HG02970 (cell line): ENCODE results near the gene MDFIC2.

ENCODE experiments used
- ATAC-seq: cut with Tn5 transposase; IDR thresholded peaks from one replicate; pipeline ENCODE4 v1.9.1; 2021; ENCODE audit warnings: mild to moderate bottlenecking, moderate library complexity, moderate number of reproducible peaks; ENCODE audit not compliant: unreplicated experiment, low FRiP score

The MDFIC2 gene

DNA sequence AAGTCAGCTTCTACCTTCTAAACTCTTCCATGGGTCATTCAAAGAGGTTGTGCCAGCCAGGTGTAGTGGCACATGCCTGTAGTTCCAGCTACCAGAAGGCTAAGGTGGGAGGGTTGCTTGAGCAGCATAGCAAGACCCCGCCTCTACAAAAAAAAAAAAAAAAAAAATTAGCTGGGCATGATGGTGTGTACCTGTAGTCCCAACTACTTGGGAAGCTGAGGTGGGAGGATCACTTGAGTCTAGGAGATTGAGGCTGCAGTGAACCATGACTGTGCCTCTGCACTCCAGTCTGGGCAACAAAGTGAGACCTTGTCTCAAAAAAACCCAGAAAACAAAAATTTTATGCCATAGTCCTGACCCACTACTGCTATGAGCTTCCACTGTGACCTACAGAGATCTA lies 126.8 kb downstream of the MDFIC2 start:
- no peak for ATAC-seq

GRCh38 chr3:70183781-70184504 lies 128.5 kb downstream of the MDFIC2 start:
- ATAC-seq: no peak

GRCh38 chr3:70182166-70182565 lies 130.3 kb downstream of the MDFIC2 start:
- ATAC-seq: no peak

DNA sequence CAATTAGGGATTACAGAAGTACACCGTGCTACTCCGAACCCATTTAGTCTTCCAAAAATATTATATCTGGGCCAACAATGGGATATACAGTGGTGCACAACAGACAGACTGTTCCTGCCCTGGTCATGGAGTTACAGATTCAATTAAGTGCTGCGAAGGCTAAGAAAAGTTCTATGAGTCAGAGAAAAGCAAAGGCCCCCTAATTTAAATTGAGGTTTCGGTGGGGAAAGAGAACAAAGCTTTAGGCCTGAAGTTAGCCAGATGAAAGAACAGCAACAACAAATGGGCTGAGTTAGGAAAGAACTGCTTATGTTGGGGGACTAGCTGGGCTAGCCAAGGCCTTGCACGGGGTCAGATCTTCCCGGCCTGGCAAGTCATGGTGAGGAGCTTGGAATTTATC lies 131.8 kb downstream of the MDFIC2 start:
- ATAC-seq: no peak

DNA sequence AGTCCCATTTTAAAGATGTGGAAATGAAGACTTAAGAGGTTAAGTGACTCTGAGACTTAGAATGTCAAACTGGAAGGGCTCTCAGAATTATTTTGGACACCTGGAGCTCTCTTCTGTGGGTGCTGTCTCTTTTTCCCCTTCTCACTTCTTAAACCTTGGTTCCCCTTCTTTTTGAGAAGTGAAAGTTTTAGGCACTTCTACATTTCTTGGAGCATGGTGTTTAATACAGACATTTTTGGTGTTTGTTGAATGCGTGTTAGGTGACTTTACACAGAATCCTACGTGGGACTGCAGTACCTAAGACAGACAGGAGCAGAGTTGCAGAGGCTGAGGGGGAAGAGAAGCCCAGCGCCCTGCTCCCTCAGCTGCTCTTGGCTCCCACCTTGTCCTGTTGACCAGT lies 133.3 kb downstream of the MDFIC2 start:
- no peak for ATAC-seq

GRCh38 chr3:70177881-70178645 lies 134.4 kb downstream of the MDFIC2 start:
- no peak for ATAC-seq

- no peak for ATAC-seq
Observed at GRCh38 chr3:70176224-70176623, 136.2 kb downstream of the MDFIC2 start.

DNA sequence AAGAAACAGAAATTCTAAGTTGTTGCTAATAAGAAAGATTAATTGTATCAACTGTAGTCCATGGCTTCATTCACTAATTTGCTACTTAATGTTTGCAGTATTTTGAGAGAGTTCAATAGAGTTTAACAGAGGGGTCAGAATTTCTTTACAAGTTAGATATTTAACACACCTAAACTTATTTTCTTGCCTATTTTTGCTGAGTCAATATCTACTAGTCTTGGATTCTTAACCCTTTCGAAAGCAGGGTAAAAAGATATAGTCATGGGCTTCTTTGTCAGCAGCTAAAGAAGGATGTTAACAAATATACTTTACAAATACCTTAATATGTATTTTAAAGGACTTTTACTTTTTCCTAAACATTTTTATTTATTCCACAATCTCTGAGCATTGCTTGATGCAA lies 155.6 kb downstream of the MDFIC2 start:
- no peak for ATAC-seq

DNA sequence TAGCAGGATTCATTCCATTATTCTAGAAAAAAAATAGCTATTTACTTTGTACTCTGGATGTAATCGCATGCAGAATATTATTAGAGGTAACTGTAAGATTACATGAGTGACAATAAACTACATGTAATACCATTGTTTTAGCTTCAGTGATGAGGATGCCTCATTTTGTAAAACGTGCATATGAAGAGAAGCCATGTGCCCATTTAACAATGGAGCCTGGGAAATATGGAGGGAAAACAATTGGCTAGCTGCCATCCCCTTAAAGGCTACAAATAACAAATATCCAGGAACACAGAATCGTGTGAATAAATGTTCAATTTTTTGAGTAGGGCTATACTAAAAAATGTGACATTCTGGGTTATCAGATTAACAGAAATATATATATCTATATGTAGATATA lies 161.8 kb downstream of the MDFIC2 start:
- ATAC-seq: no peak

GRCh38 chr3:70149714-70150400 lies 162.6 kb downstream of the MDFIC2 start:
- ATAC-seq: no peak
